ENCODE data around the gene CBFB. TPM values are rescaled to one million over a fixed set of nuclear protein-coding genes. Genes with fewer than 3 reads are reported as not detected.
A peak's percentile ranks its signal among the peaks of the same experiment; 100 is the strongest.
"Not testable (repeated sequence)": the region's sequence is repeated elsewhere in the genome, so short reads cannot be mapped to it uniquely, and the experiment has no call there.

The CBFB gene
- polyA plus RNA-seq (2013, experiment 1 of 4) = 56.3 TPM
- 45.4 TPM for polyA plus RNA-seq (2013, experiment 2 of 4)
- polyA plus RNA-seq (2013, experiment 3 of 4) = 38.8 TPM
- 48.7 TPM for polyA plus RNA-seq (2013, experiment 4 of 4)

DNA sequence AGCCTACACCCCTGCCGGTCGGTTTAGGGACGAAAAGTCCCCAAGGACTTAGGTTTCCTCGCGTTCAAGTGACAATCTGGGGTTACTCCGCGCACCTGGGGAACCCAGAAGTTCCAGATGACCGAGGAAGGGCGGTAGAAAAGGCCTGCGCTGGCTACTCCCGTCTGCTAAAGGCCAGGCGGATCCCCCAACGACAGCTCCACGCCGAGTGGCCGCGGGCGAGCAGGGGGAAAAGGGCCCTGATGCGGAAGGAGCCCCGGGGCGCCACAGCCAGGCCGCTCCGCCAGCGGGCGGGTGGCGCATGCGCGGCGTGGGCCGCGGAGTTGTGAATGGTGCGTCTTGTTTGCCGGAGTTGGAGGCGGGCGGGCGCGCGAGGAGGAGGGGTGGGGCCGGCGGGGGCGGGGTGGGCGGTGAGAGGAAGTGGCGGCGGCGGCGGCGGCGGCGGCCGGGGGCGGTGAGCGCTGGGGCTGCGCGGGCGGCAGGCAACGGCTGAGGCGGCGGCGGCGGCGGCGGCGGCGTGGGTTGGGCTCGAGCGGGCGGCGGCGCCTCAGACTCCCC, at the start of gene CBFB:
TSS of gene CBFB (plus strand) at position 454 of the 558 bp plus-strand sequence. CDS start 259 bp downstream, outside the sequence.
- H3K27ac ChIP-seq (ENCODE audit: insufficient read depth, low read depth, low read length, poor library complexity, severe bottlenecking) = peak within 1 kb of the TSS; percentile 36
- WGBS, 2 experiments = 1% methylated on average over 66 to 67 of the region's 69 CpGs

DNA sequence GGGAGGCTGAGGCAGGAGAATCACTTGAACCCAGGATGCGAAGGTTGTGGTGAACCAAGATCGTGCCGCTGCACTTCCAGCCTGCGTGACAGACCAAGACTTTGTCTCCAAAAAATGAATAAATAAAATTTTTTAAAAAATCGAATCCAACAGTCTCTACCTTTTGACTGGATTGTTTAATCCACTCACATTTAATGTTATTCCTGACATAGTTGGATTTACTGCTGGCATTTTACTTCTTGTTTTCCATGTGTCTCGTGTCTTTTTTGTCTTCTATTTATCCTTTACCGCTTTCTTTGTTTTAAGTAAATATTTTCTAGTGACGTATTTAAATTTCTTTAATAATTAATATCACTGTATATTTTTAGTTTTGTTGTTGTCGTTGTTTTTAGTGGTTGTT, 45.9 kb upstream of the CBFB start:
- H3K27me3 ChIP-seq (ENCODE audit: control insufficient read depth, insufficient read depth, low read length, poor library complexity, severe bottlenecking) = no peaks in the 10 kb centered on the region
- H3K4me1 ChIP-seq (ENCODE audit: control insufficient read depth, insufficient read depth, low read length) = no peaks in the 10 kb centered on the region
- no peaks in the 10 kb centered on the region for H3K36me3 ChIP-seq (ENCODE audit: control insufficient read depth, insufficient read depth, low read length)
- H3K27ac ChIP-seq (ENCODE audit: insufficient read depth, low read depth, low read length, poor library complexity, severe bottlenecking) = no peak overlapping the region
- WGBS, 2 experiments = 90 to 95% methylated on average over 5 of the region's 9 CpGs
- H3K9me3 ChIP-seq (ENCODE audit: control insufficient read depth, low read length) = no peaks in the 10 kb centered on the region
- H3K4me3 ChIP-seq (ENCODE audit: insufficient read depth, low read depth, low read length) = no peak overlapping the region

More for the DNA sequence above, at the start of gene CBFB:
- Histone ChIP-seq H3K4me3 (ENCODE audit: insufficient read depth, low read depth, low read length) (peak within 1 kb of the TSS; percentile 90), H3K36me3 (ENCODE audit: control insufficient read depth, insufficient read depth, low read length) (no peaks in the 10 kb centered on the region), H3K27me3 (ENCODE audit: control insufficient read depth, insufficient read depth, low read length, poor library complexity, severe bottlenecking) (no peaks in the 10 kb centered on the region), H3K4me1 (ENCODE audit: control insufficient read depth, insufficient read depth, low read length) (peaks cover 6% of the 10 kb centered on the region), H3K9me3 (ENCODE audit: control insufficient read depth, low read length) (no peaks in the 10 kb centered on the region)

DNA sequence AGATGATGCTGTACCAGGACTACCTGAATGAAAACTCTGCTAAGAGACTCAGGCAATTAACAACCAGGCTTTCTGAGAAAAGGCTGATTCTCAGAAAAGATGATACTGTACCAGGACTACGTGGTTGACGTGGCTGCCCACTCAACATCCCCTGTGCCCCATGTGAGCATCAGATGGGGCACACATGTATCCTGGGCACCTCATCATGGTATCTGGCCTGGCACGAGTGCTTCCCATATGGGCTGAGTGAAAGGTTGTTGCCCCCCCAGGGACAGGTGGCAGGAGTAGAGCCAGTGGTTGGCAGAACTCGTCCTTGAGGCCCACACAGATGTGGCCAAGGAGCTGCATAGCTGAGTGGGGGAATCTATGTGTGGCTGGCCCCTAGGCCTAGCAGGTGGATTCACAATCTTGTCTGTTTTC, 44.0 kb upstream of the CBFB start:
- Histone ChIP-seq H3K27ac (ENCODE audit: insufficient read depth, low read depth, low read length, poor library complexity, severe bottlenecking) (no peak overlapping the region), H3K27me3 (ENCODE audit: control insufficient read depth, insufficient read depth, low read length, poor library complexity, severe bottlenecking) (no peaks in the 10 kb centered on the region), H3K9me3 (ENCODE audit: control insufficient read depth, low read length) (no peaks in the 10 kb centered on the region), H3K36me3 (ENCODE audit: control insufficient read depth, insufficient read depth, low read length) (no peaks in the 10 kb centered on the region), H3K4me1 (ENCODE audit: control insufficient read depth, insufficient read depth, low read length) (no peaks in the 10 kb centered on the region), H3K4me3 (ENCODE audit: insufficient read depth, low read depth, low read length) (no peak overlapping the region)
- 90 to 91% methylated on average over 4 of the region's 4 CpGs for whole genome bisulfite sequencing, 2 experiments

DNA sequence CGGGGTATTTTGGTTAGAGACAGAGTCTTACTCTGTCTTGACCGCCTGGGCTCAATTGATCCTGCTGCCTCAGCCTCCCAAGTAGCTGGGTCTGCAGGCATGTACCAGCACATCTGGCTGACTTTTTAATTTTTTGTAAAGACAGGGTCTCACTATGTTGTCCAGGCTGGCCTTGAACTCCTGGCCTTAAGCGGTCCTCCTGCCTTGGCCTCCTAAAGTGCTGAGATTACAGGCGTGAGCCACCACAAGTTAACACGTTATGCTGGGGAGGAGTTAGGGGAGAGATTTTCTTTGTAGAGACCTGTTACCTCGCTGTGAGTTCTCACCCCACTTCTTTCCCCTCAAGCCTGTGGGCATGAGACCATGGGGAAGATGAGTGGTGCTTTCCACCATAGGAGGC, 42.4 kb upstream of the CBFB start:
- 89 to 92% methylated on average over 6 of the region's 6 CpGs for WGBS, 2 experiments
- H3K27ac ChIP-seq (ENCODE audit: insufficient read depth, low read depth, low read length, poor library complexity, severe bottlenecking) = no peak overlapping the region
- no peaks in the 10 kb centered on the region for H3K4me1 ChIP-seq (ENCODE audit: control insufficient read depth, insufficient read depth, low read length)
- H3K9me3 ChIP-seq (ENCODE audit: control insufficient read depth, low read length) = no peaks in the 10 kb centered on the region
- no peaks in the 10 kb centered on the region for H3K36me3 ChIP-seq (ENCODE audit: control insufficient read depth, insufficient read depth, low read length)
- H3K4me3 ChIP-seq (ENCODE audit: insufficient read depth, low read depth, low read length) = no peak overlapping the region
- H3K27me3 ChIP-seq (ENCODE audit: control insufficient read depth, insufficient read depth, low read length, poor library complexity, severe bottlenecking) = no peaks in the 10 kb centered on the region

DNA sequence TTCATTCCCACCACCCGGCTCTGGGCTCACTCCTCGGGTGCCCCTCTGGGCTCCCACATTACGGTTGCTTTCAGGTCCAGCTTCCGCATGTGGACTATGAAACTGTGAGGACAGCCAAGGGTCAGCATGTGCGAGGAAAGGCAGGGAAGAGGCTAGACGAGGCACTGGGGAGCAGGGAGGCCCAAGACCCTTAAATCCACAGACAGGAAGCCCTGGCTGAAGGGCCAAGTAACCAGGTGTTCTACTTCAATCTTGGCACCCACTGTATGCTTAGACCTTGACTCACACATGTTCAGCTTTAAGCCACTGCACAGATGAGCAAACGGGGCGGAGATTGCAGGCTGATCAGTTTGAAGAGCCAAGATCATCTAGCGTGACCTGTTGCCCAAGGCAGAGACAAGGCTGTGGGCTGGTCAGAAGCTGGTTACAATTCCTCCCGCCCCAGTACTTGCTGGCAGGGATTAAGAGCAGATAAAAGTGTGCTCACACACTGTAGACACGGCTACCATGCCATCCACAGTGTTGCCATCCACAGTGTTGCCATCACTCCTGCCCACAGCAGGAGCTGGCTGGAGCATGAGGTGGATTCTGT, 40.7 kb upstream of the CBFB start, which contains the start of gene CES4A:
TSS of gene CES4A (plus strand) at position 393 of the 592 bp plus-strand sequence. CDS start at position 577, 184 bp downstream.
- no peaks in the 10 kb centered on the region for H3K27me3 ChIP-seq (ENCODE audit: control insufficient read depth, insufficient read depth, low read length, poor library complexity, severe bottlenecking)

DNA sequence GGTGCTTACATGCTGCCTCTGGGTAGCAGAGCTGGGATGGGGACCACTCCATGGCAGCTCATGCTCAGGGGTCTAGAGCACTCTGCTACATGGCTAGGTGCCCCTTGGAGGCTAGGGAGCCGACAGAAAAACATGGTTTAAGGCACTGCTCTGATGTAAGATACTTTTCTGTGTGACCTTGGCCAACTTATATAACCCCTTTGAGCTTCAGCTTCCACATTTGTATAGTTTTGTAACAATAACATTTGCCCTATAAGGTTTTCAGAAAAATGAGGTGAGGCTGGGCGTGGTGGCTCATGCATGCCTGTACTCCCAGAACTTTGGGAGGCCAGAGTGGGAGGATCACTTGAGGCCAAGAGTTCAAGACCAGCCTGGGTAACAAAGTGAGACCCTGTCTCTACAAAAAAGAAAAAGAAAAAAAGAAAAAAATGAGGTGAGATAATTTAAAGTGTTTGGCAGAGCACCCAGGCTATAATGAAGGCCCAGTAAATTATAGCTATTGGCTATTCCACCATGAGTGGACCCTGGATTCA, 37.3 kb upstream of the CBFB start:
- no peaks in the 10 kb centered on the region for H3K4me1 ChIP-seq (ENCODE audit: control insufficient read depth, insufficient read depth, low read length)
- H3K36me3 ChIP-seq (ENCODE audit: control insufficient read depth, insufficient read depth, low read length) = no peaks in the 10 kb centered on the region
- H3K27ac ChIP-seq (ENCODE audit: insufficient read depth, low read depth, low read length, poor library complexity, severe bottlenecking) = no peak overlapping the region
- no peak overlapping the region for H3K4me3 ChIP-seq (ENCODE audit: insufficient read depth, low read depth, low read length)
- H3K9me3 ChIP-seq (ENCODE audit: control insufficient read depth, low read length) = no peaks in the 10 kb centered on the region
- H3K27me3 ChIP-seq (ENCODE audit: control insufficient read depth, insufficient read depth, low read length, poor library complexity, severe bottlenecking) = peaks cover under 1% of the 10 kb centered on the region
- 81 to 90% methylated on average over 2 of the region's 2 CpGs for WGBS, 2 experiments

More for the DNA sequence above, 40.7 kb upstream of the CBFB start, which contains the start of gene CES4A:
- H3K9me3 ChIP-seq (ENCODE audit: control insufficient read depth, low read length) = no peaks in the 10 kb centered on the region
- no peak within 1 kb of the TSS for H3K27ac ChIP-seq (ENCODE audit: insufficient read depth, low read depth, low read length, poor library complexity, severe bottlenecking)
- WGBS, 2 experiments = 91 to 92% methylated on average over 11 of the region's 11 CpGs
- no peaks in the 10 kb centered on the region for H3K4me1 ChIP-seq (ENCODE audit: control insufficient read depth, insufficient read depth, low read length)
- no peaks in the 10 kb centered on the region for H3K36me3 ChIP-seq (ENCODE audit: control insufficient read depth, insufficient read depth, low read length)
- no peak within 1 kb of the TSS for H3K4me3 ChIP-seq (ENCODE audit: insufficient read depth, low read depth, low read length)

DNA sequence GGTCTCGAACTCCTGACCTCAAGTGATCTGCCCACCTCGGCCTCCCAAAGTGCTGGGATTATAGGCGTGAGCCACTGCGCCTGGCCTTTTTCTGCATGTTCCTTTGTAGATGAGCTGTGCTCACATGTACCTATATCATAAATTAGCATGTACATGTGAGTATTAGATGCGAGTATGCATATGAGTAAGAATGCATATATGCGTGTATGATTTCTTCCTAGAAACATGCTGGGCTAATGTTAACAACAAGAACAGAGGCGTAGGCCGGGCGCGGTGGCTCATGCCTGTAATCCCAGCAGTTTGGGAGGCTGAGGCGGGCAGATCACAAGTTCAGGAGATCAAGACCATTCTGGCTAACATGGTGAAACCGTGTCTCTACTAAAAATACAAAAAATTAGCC, 35.4 kb upstream of the CBFB start:
- not testable (repeated sequence) for H3K36me3 ChIP-seq (ENCODE audit: control insufficient read depth, insufficient read depth, low read length); H3K4me3 ChIP-seq (ENCODE audit: insufficient read depth, low read depth, low read length); H3K9me3 ChIP-seq (ENCODE audit: control insufficient read depth, low read length); H3K4me1 ChIP-seq (ENCODE audit: control insufficient read depth, insufficient read depth, low read length); H3K27ac ChIP-seq (ENCODE audit: insufficient read depth, low read depth, low read length, poor library complexity, severe bottlenecking)
- peaks cover 20% of the 10 kb centered on the region for H3K27me3 ChIP-seq (ENCODE audit: control insufficient read depth, insufficient read depth, low read length, poor library complexity, severe bottlenecking)
- 89 to 91% methylated on average over 12 of the region's 12 CpGs for WGBS, 2 experiments

DNA sequence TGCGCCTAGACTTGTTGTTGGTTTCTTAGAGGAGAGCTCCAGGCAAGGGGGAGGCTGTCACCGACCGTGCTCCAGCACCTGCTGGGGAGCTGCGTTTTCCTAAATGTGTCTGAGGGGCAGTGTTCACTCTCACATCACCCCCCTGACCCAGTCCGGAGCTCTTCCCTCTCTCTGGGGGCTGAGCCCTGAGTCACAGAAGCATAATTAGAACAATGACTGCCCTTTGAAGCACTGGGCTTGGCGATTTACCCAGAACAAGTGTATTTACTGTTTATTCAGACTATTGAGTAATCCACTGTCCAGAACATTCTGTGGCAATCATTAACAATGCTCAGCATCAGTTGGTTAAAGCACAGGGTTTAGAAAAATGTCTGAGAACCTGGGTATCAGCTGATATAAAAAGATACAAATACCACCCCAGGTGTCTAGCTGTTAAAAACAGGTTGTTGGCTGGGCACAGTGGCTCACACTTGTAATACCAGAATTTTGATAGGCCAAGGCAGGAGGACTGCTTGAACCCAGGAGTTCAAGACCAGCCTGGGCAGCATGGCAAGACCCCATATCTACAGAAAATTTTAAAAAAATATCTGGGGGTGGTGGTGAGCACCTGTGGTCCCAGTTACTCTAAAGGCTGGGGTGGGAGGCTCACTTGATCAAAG, 32.5 kb upstream of the CBFB start:
- 69 to 74% methylated on average over 6 of the region's 6 CpGs for WGBS, 2 experiments
- H3K4me3 ChIP-seq (ENCODE audit: insufficient read depth, low read depth, low read length) = no peak overlapping the region
- no peak overlapping the region for H3K27ac ChIP-seq (ENCODE audit: insufficient read depth, low read depth, low read length, poor library complexity, severe bottlenecking)
- peaks cover 49% of the 10 kb centered on the region for H3K27me3 ChIP-seq (ENCODE audit: control insufficient read depth, insufficient read depth, low read length, poor library complexity, severe bottlenecking)
- no peaks in the 10 kb centered on the region for H3K36me3 ChIP-seq (ENCODE audit: control insufficient read depth, insufficient read depth, low read length)
- H3K4me1 ChIP-seq (ENCODE audit: control insufficient read depth, insufficient read depth, low read length) = no peaks in the 10 kb centered on the region
- H3K9me3 ChIP-seq (ENCODE audit: control insufficient read depth, low read length) = no peaks in the 10 kb centered on the region

DNA sequence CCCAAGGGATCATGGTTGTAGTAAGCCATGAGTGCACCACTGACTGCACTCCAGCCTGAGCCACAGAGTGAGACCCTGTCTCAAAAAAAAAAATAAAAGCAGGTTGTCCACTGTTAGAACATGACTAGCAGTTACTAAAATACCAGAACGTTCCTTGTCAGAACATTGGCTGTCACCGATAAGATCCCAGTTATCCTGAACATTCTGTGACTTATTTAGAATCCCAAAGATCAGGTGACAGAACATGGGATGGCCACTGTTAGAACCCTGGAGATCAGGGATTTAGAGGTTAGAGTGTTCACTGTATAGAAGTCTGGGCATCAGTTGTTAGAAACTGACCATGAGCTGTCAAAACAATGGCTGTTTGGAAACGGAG, 32.0 kb upstream of the CBFB start:
- Histone ChIP-seq H3K27me3 (ENCODE audit: control insufficient read depth, insufficient read depth, low read length, poor library complexity, severe bottlenecking) (peaks cover 54% of the 10 kb centered on the region), H3K27ac (ENCODE audit: insufficient read depth, low read depth, low read length, poor library complexity, severe bottlenecking) (no peak overlapping the region), H3K36me3 (ENCODE audit: control insufficient read depth, insufficient read depth, low read length) (no peaks in the 10 kb centered on the region), H3K9me3 (ENCODE audit: control insufficient read depth, low read length) (no peaks in the 10 kb centered on the region), H3K4me3 (ENCODE audit: insufficient read depth, low read depth, low read length) (no peak overlapping the region), H3K4me1 (ENCODE audit: control insufficient read depth, insufficient read depth, low read length) (no peaks in the 10 kb centered on the region)
- 78 to 81% methylated on average over 3 of the region's 3 CpGs for WGBS, 2 experiments

Data from ectodermal cell (in vitro differentiated cells).